SK-N-SH (cell line): ENCODE results near the gene ZNF280C.

Experiments
- CHD2 ChIP-seq: fragments of 150-350 bp; IDR thresholded peaks from 2 replicates; pipeline ENCODE4 v1.6.1; 2018; ENCODE audit warnings: low read length; ENCODE audit not compliant: partially characterized antibody
- CTCF ChIP-seq: fragments of 200-600 bp; sonication (generic); IDR thresholded peaks from 2 replicates; pipeline ENCODE4 v1.6.1; 2017; ENCODE audit warnings: antibody characterized with exemption, mild to moderate bottlenecking, moderate library complexity
- ELF1 ChIP-seq: IDR thresholded peaks from 2 replicates; pipeline ENCODE4 v1.4.0; 2012
- EP300 ChIP-seq, 2 experiments: IDR thresholded peaks; 2 replicates each; pipeline versions ENCODE4 v1.4.0 to v1.6.1; 2012; ENCODE audit warnings: borderline replicate concordance in 1 of 2, low read depth in 1 of 2, low read length in 1 of 2
- MEF2A ChIP-seq: IDR thresholded peaks from 2 replicates; pipeline ENCODE4 v1.4.0; 2012; ENCODE audit warnings: low read depth, borderline replicate concordance
- MXI1 ChIP-seq: IDR thresholded peaks from 2 replicates; pipeline ENCODE4 v1.6.1; 2012; ENCODE audit warnings: mild to moderate bottlenecking, low read depth, low read length, improper control_type of control experiment
- NFIC ChIP-seq: IDR thresholded peaks from 2 replicates; pipeline ENCODE4 v1.4.0; 2012; ENCODE audit warnings: borderline replicate concordance
- POLR2AphosphoS5 ChIP-seq: IDR thresholded peaks from 2 replicates; pipeline ENCODE4 v1.6.1; 2012; ENCODE audit warnings: low read depth, low read length
- RFX5 ChIP-seq: IDR thresholded peaks from 2 replicates; pipeline ENCODE4 v1.6.1; 2012; ENCODE audit warnings: mild to moderate bottlenecking, improper control_type of control experiment, low read length
- RXRA ChIP-seq: IDR thresholded peaks from 2 replicates; pipeline ENCODE4 v1.4.0; 2012; ENCODE audit warnings: low read depth, mild to moderate bottlenecking, borderline replicate concordance
- SIN3A ChIP-seq: IDR thresholded peaks from 2 replicates; pipeline ENCODE4 v1.6.1; 2012; ENCODE audit warnings: low read depth, mild to moderate bottlenecking, low read length, moderate library complexity, borderline replicate concordance
- SMC3 ChIP-seq: IDR thresholded peaks from 2 replicates; pipeline ENCODE4 v1.6.1; 2012; ENCODE audit warnings: low read depth, low read length, improper control_type of control experiment
- TAF1 ChIP-seq: IDR thresholded peaks from 2 replicates; pipeline ENCODE4 v1.6.1; 2012; ENCODE audit warnings: low read depth, mild to moderate bottlenecking, low read length, moderate library complexity, borderline replicate concordance
- TCF12 ChIP-seq: IDR thresholded peaks from 2 replicates; pipeline ENCODE4 v1.4.0; 2012

- TF ChIP-seq MXI1: no peak
- no peak for TF ChIP-seq TCF12
- TF ChIP-seq CTCF: no peak
- TF ChIP-seq RXRA: no peak
- TF ChIP-seq ELF1: no peak
- no peak for TF ChIP-seq POLR2AphosphoS5
- no peak for TF ChIP-seq CHD2
- no peak for TF ChIP-seq MEF2A
- TF ChIP-seq TAF1: no peak
- TF ChIP-seq SMC3: no peak
- TF ChIP-seq NFIC: no peak
- TF ChIP-seq SIN3A: no peak
- no peak for TF ChIP-seq RFX5
- no peak for TF ChIP-seq EP300 (IDR thresholded peaks at IDR 0.05; ENCODE audit: borderline replicate concordance in 1 of 2, low read depth in 1 of 2, low read length in 1 of 2)
These were observed 31.2 kb upstream of the ZNF280C start for GRCh38 chrX:130300010-130300282.
